Right lobe of liver (tissue), 6 donors: ENCODE data around the gene HHATL. TPM values are rescaled to one million over a fixed set of nuclear protein-coding genes. Genes with fewer than 3 reads are reported as not detected.
A peak's percentile ranks its signal among the peaks of the same experiment; 100 is the strongest.

Experiments used
- ATAC-seq, 4 donors: fragments of 200-7000 bp; cut with Tn5 transposase; one replicate each; pipeline ENCODE4 v1.9.1; 2020; ENCODE audit warnings: mild to moderate bottlenecking in 4 of 4, moderate library complexity in 4 of 4
- DNase-seq, 3 donors: peaks; one replicate each; pipeline ENCODE4 v3.0.0-alpha.2; 2020
- H3K27ac ChIP-seq, 3 donors: fragments of 200-600 bp; one replicate each; pipeline ENCODE4 v1.8.0; 2022
- H3K27me3 ChIP-seq, 2 donors: fragments of 200-600 bp; one replicate each; pipeline ENCODE4 v1.8.0; 2022
- H3K36me3 ChIP-seq, 4 donors: fragments of 200-600 bp; sonication (generic) in 1 of 4; one replicate each; pipeline versions ENCODE4 v1.5.1 to v1.8.0; 2017 to 2022; ENCODE audit warnings: control low read depth in 1 of 4
- H3K4me1 ChIP-seq, 4 donors: fragments of 200-600 bp; sonication (generic) in 1 of 4; one replicate each; pipeline versions ENCODE4 v1.5.1 to v1.8.0; 2017 to 2022; ENCODE audit warnings: control low read depth in 1 of 4
- H3K4me3 ChIP-seq, 3 donors: fragments of 200-600 bp; one replicate each; pipeline ENCODE4 v1.8.0; 2022
- H3K9me3 ChIP-seq, 4 donors: fragments of 200-600 bp; sonication (generic) in 1 of 4; one replicate each; pipeline versions ENCODE4 v1.5.1 to v1.8.0; 2017 to 2022; ENCODE audit warnings: control low read depth in 1 of 4
- POLR2A ChIP-seq: fragments of 450-650 bp; IDR thresholded peaks from one replicate; pipeline ENCODE4 v1.6.1; 2017; ENCODE audit warnings: antibody characterized with exemption, mild to moderate bottlenecking
- WGBS: methylation state at CpG from one replicate; pipeline ENCODE4 v1.1.6; 2018; ENCODE audit warnings: low coverage, low lambda C conversion rate; ENCODE audit not compliant: insufficient coverage; ENCODE audit errors: missing lambda C conversion rate; 5-methylcytosine and 5-hydroxymethylcytosine counted together
- intact Hi-C, 2 donors: fragments of 100-400 bp; cut with DNase I; formaldehyde crosslinking; loops; one replicate each; pipeline versions ENCODE4 v1.11.2 to v1.14.1; 2022
- total RNA-seq, 6 experiments: library from RNA; depleted of rRNA in 2 of 6; stranded (reverse); fragments of >200 nt in 2 of 6; fragmentation: NEBNext Ultra II Directional in 3 of 6; extraction: Animal tissue kit (Norgen Biotek cat#: 25700) in 3 of 6; gene quantifications; one replicate each; pipeline versions ENCODE4 v1.1.0 to v1.2.4, GENCODE V29; 2016 to 2023
- TF ChIP-seq, protein P1 (sequence below), 4 donors: fragments of 200-600 bp in 3 of 4; fragments of 450-650 bp in 1 of 4; IDR thresholded peaks; one replicate each; pipeline versions ENCODE4 v1.5.1 to v1.8.0; 2016 to 2022; ENCODE audit warnings: antibody characterized with exemption in 4 of 4, mild to moderate bottlenecking in 2 of 4
- donor health status: DM: no; HTN: yes; CAD: no.
- donor health status: DM: no; HTN: no; CAD: no.
- donor health status: DM: no; HTN: no; CAD: no.
- donor health status: DM: no; HTN: yes; CAD: no.
- donor health status: DM: no; HTN: yes; CAD: no.

HHATL gene
- total RNA-seq, 6 experiments from 2014 or later = 0.29 to 1.0 (median 0.60) TPM; not detected in 3

DNA sequence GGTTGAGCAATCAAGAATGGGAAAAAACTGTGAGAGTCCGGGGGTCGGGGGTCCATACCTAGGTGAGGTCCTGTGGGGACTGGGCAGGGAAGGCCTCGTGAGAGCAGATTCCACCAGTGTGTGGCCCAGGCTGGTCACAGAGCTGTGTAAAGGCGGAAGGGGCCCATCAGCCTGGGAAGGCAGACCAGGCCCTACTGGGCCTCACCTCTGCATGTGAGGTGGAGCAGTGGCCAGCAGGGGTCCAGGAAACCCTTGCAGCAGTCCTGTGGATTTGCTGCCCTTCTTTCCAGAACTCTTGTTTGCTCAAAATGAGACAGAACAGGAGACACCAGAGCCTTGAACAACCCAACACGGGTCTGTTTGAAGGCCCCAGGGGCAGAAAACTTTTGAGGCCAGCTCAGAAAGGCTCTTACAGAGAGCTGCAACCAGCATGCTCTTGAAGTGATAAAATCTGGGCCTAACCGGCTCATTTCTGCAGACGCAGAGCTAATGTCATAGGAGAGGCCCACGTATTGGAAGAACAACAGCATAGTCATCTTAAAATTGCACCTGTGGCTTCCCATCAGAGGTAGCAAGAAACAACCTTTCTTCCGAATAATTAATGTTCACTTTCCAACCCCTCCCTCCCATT is 30.3 kb upstream of the HHATL start:
- TF ChIP-seq POLR2A = no peak
- TF ChIP-seq, protein P1, sequence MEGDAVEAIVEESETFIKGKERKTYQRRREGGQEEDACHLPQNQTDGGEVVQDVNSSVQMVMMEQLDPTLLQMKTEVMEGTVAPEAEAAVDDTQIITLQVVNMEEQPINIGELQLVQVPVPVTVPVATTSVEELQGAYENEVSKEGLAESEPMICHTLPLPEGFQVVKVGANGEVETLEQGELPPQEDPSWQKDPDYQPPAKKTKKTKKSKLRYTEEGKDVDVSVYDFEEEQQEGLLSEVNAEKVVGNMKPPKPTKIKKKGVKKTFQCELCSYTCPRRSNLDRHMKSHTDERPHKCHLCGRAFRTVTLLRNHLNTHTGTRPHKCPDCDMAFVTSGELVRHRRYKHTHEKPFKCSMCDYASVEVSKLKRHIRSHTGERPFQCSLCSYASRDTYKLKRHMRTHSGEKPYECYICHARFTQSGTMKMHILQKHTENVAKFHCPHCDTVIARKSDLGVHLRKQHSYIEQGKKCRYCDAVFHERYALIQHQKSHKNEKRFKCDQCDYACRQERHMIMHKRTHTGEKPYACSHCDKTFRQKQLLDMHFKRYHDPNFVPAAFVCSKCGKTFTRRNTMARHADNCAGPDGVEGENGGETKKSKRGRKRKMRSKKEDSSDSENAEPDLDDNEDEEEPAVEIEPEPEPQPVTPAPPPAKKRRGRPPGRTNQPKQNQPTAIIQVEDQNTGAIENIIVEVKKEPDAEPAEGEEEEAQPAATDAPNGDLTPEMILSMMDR (IDR thresholded peaks at IDR 0.05) = no peak
- 98% methylated on average over 6 of the region's 9 CpGs for WGBS
- no peak overlapping the region for H3K4me3 ChIP-seq
- no peak for ATAC-seq
- H3K27me3 ChIP-seq = no peaks in the 10 kb centered on the region
- no peaks in the 10 kb centered on the region for H3K4me1 ChIP-seq
- DNase-seq = no peak
- no peaks in the 10 kb centered on the region for H3K36me3 ChIP-seq
- H3K9me3 ChIP-seq = no peaks in the 10 kb centered on the region
- no peak overlapping the region for H3K27ac ChIP-seq
- intact Hi-C loops = loop anchor here in 1 of 2 donors (10.0 kb wide), 1 partner anchor 48 kb away; the partner anchor contains the start of gene KLHL40

DNA sequence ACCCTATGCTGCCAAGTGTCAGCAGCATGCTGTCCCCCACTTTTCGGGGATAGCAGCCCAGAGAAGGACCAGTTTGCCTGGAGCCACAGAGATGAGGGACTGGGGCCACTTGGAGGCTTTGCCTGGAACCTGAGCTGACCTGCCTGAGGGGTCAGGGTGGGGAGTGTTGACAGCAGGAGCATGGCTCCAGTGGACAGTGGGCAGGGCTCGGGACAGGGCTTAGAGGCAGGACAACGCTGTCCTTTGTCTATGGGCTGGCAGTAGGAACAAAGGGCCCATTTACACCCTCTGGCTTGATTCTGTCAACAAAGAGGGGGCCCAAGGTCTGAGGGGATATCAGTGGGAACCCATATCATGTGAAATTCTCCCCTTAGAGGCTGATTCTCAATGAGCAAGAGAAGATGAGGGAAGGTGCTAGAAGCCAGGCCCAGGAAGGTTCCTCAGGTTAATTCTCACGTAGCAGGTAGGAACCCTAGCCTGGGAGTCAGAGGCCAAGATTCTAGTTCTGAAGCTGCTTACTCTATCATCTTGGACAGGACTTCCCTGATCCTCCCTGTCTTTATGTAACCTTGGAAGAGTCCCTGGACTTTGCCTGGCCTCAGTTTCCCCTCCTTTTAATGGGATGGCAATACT is 29.7 kb upstream of the HHATL start:
- ATAC-seq = no peak
- WGBS = 100% methylated on average over 1 of the region's 4 CpGs
- no peak overlapping the region for H3K27ac ChIP-seq

DNA sequence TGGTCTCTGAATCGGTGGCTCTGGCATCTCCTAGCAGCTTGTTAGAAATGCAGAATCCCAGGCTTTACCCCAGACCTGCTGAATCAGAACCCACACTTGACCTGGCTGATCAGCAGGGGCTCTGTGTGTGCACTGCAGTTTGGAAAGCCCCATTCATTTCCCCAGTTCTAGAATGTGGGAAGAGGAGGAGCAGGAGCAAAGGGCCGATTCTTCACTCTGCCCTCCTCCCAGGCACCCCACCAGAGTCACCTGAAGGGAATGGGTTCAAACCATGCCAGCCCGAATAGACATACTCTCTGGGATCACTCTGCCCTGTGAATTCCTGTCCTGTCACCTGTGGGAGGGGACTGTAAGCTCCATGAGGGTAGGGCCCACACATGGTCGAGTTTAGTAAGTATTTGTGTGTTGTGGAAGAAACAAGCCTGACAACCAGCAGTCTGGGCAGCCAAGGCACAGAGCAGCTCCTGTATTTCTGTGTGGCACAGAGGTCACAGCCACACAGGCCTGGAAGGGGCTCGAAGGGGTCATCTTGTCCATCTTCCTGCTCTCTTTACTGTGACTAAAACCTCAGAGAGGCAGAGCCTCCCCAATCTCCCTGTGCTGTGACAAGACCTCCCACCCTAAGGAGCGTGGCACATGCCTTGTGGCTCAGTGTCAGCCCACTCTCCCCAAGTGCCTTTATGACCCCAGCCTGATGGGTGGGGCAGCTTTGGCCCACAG is 29.0 kb upstream of the HHATL start:
- intact Hi-C loops = loop anchor here in 1 of 2 donors (10.0 kb wide), 1 partner anchor 47 kb away; the partner anchor contains the start of gene KLHL40
- ATAC-seq = no peak
- 55% methylated on average over 2 of the region's 6 CpGs for whole genome bisulfite sequencing

More for the DNA sequence above, 29.7 kb upstream of the HHATL start:
- DNase-seq = no peak
- no peaks in the 10 kb centered on the region for H3K27me3 ChIP-seq
- intact Hi-C loops = loop anchor here in 1 of 2 donors (10.0 kb wide), 1 partner anchor 48 kb away; the partner anchor contains the start of gene KLHL40
- no peak for TF ChIP-seq POLR2A
- TF ChIP-seq, protein P1 (IDR thresholded peaks at IDR 0.05) = no peak
- H3K4me1 ChIP-seq = no peaks in the 10 kb centered on the region
- no peaks in the 10 kb centered on the region for H3K9me3 ChIP-seq
- H3K36me3 ChIP-seq = no peaks in the 10 kb centered on the region
- no peak overlapping the region for H3K4me3 ChIP-seq

DNA sequence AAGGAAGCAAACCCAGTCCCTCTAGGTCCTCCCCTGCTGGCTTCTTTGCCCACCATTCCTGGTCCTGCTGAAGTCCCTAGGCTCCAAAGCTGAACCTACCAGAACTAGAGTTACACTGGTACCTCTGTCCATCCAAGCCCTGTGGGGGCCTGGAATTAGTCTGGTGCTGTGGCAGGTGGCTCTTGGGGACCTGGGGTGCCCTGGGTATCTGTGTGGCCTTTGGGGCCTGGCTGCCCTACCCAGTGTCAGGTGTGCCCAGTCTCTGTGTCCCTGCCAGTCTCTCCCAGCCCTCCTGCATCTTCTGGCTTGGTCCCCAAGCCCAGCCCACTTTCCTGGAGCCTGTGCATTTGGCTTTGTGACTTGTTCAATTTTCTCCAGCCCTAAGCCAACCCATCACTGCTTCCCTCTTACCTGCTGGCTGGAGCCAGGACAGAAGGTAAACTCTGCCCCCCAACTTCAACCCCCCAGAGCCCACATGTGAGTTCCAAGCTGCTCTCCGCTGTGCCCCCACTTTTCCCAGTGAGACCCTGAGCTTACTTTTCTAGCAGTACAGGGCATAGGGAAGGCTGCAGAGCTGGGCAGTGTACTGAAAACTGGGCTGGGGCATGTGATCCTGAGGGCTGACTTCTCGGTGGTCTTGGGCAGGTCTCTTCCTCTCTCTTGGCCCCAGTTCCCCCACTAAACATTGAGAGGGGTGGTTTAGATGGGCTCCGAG is 28.3 kb upstream of the HHATL start:
- TF ChIP-seq, protein P1 (IDR thresholded peaks at IDR 0.05) = no peak
- TF ChIP-seq POLR2A = no peak
- peak in 1 of 4 donors; percentile 5 for ATAC-seq
- DNase-seq = no peak

More for the DNA sequence above, 29.0 kb upstream of the HHATL start:
- H3K9me3 ChIP-seq = no peaks in the 10 kb centered on the region
- DNase-seq = no peak
- TF ChIP-seq, protein P1 (IDR thresholded peaks at IDR 0.05) = no peak
- no peak for TF ChIP-seq POLR2A
- H3K27me3 ChIP-seq = no peaks in the 10 kb centered on the region
- no peaks in the 10 kb centered on the region for H3K36me3 ChIP-seq
- no peak overlapping the region for H3K27ac ChIP-seq
- no peak overlapping the region for H3K4me3 ChIP-seq
- no peaks in the 10 kb centered on the region for H3K4me1 ChIP-seq

More for the DNA sequence above, 28.3 kb upstream of the HHATL start:
- Histone ChIP-seq H3K9me3 (no peaks in the 10 kb centered on the region), H3K36me3 (no peaks in the 10 kb centered on the region), H3K4me1 (no peaks in the 10 kb centered on the region), H3K27me3 (no peaks in the 10 kb centered on the region), H3K4me3 (no peak overlapping the region), H3K27ac (no peak overlapping the region)
- WGBS = 87% methylated on average over 2 of the region's 3 CpGs
- intact Hi-C loops = loop anchor here in 1 of 2 donors (10.0 kb wide), 1 partner anchor 46 kb away; the partner anchor contains the start of gene KLHL40
